NCI-H69 (cell line): Measurements from ENCODE around the gene LDLRAD4.

Experiments used
- DNase-seq: peaks from one replicate; lab custom pipeline; 2025; lab: John Stamatoyannopoulos, UW

Gene LDLRAD4

DNA sequence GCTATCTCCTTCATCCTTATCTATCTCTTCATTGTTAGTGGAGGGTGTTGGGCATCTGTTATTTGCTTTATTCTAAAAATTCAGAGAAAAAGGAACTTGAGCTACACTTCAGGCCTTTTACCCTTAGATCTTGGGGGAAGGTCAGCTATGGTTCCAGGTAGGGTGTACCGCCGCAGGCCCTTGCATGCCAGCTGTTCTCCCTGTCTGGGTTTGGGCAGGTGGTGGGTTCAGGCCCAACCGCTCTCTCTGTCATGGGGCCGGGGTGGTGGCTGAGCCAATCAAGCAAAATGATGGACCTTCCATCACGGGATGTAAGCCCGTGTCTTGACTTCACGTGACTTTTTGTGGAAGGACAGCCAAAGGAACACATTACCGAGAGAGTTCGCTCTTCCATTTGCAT lies 231.1 kb downstream of the LDLRAD4 start:
- DNase-seq = no peak

DNA sequence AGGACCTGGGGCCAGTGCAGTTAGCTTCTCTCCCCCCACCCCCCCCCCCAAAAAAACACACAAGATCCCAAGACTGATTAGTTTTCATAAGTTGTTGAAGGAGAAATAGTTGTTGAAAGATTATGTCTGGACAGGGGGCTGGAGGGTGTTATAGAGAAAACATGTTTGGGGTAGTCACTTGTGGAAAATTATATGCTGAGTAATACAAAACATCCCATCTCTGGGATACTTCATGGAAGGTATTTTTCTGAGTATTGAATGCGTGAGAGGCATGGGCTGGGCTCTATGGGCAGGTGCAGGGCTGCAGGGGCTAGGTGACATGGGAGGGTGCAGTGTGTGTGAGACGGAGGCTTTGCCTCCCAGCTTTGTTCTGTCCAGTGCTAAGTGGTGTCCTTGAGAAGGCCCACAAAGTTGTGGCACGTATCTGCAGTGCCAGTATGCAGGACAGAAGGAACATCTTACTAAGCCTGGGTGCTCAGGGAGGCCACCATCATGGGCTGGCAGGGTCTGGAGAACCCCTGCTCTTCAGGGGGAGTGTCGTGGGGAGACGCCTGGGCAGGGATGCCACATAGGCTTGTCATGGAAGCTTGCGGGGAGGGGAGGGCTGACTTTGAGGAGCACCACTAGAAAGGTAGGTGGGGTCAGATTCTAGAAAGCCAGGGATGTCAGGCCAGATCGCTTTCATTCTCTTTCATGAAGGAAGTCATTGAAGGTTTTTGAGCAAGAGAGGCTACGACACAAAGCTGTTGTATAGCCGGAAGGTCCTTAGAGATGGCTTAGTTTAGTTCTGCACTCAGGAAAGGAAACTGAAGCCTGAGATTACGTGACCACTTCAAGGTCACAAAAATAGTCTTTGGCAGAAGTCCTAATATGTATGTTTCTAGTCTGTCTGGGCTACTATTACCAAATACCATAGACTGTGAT lies 232.0 kb downstream of the LDLRAD4 start:
- DNase-seq = no peak

DNA sequence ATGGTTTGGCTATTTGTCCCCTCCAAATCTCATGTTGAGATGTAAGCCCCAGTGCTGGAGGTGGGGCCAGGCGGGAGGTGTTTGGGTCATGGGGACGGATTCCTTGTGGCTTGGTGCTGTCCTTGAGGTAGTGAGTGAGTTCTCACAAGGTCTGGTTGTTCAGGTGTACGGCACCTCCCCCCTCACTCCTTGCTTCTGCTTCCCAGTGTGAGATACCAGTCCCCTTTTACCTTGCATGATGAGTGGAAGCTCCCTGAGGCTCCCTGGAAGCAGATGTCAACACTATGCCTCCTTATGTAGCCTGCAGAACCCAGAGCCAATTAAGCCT lies 232.6 kb downstream of the LDLRAD4 start:
- no peak for DNase-seq

DNA sequence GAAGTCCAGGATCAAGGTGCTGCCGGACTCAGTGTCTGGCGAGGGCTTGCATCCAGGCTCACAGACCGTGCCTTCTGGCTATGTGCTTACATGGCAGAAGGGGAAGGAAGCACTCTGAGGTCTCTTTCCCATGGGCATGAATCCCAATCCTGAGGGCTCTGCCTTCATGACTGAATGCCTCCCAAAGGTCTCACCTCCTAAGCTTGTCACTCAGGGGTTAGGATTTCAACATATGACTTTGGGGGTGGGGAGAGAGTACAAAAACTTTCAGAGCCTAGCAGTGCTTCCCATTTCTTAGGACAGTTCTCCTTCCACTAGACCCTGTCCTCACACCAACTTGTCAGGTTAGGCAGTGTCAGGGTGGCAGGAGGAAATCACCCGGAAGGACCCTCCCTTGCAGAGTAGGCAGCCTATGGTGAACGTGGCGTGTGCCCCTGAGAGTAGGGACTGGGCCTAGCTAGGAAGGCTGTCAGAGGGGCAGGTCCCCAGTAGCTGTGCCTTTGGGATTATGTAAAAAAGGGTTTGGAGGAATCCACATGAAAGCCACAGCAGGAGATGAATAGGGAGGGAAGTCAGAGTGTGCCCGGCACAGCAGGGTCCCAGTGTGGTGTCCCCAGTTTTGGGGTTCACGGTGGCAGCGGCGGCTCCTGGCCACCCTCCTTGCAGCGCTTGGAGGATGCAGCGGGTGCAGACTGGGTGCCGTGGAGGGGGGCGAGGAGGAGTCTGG lies 233.3 kb downstream of the LDLRAD4 start:
- no peak for DNase-seq

DNA sequence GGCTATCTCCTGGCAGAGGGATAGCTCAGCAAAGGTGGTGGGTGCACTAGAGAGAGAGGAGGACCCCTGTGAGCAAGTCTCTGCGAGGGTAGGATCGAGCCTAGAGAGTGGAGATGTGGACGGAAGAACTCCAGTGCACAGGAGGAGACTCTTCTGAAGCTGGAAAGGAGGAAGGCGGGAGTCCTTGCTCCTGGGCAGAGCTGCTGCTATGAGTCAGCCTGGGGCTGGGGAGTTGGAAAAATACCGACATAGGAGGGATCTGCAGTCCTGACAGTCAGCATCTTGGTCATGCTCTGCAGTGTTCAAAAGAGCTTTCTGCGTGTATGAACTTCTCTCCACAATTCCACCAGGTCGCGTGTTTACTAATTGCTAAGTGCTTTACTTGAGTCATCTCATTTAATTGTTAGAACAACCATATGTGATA lies 233.8 kb downstream of the LDLRAD4 start:
- peak; percentile 43 for DNase-seq

DNA sequence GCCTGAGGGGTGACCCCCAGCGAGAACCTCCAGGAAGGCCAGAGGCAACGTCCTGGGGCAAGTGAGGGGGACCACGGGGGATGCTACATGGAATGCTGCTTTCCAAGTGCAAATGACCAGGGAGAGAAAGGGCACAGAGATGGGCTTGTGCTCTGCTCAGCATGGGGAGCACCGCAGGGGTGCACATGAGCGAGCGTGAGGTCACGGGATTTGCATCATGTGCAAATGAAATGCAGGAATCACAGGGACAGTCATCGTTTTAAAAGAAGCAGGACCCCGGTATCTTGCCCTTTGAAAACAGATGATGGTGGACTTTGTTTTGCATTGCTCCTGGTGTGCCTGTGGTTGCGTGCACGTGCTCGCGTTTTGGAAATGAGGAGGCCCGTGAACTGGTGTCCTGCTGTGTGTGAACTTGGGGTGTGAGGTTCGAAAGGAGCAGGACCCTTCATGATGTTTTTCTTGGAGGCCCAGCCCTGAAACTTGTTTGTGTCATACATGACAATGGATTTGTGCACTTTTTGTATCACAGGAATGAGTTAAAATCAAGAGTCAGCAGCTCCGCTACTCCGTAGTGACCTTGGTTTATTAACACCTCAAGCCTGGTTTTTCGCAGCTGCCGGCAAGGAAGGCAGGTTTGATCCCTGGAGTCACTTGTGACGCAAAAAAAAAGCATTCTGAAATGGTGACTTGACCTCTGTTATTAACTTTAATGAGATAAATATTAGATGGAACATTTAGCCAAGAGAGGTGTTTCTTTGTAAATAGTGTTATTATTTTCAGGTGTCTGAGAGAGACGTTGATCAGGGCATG lies 234.5 kb downstream of the LDLRAD4 start:
- DNase-seq = peak; percentile 75

DNA sequence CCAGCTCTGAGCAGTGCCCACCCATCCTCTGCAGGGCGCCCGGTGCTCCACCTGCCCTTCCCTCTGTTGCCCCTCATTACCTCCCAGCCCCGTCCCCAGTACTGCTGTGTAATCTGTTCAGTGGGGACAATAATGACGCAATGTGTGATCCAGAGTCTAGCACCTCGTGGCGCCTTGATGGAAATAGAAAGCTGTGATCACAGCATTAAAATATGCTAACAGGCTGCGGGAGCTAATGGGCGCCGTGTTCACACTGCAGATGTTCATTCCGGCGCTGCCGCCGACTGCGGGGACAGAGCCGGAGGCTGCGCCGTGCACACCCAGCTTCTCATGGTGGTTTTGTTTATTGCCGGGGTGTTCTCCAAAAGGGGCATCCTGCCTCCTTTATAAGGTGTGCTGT lies 235.2 kb downstream of the LDLRAD4 start:
- DNase-seq = peak; percentile 87

DNA sequence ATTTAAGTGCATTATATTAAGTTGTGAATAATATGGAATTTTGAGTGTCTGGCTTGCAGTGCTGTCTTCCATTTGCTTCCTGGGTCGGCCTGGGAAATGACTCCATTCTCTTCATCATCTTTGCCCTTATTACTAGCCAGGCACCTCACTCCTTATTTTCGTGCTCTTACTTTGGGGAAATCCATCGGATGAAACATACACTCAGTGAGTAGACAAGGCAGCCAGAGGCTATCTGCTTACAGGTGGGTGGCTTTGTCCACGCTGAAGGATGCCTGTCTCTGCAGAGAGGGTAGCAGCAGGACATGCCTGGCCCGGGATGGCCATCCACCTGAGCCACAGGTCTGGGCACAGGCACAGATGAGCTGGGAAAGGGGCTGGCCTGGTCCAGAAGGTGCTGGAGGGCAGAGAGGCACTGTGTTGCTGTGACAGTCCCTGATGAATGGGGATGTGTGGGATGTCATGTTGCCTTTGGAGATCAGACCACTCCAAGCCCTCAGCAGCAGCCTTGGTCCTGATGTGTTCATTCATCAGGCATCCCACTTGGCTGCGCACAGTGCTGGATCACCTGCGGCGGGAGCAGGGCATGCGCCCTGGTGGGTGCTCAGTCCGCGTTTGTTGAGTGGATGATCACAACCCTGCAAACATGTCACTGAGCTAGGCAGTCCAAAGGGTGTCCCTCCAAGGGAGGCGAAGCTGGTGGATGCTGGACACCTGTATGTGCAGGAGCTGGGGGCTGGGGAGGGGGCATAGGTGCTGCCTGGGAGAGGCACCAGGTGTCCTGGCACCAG lies 236.0 kb downstream of the LDLRAD4 start:
- DNase-seq = no peak

DNA sequence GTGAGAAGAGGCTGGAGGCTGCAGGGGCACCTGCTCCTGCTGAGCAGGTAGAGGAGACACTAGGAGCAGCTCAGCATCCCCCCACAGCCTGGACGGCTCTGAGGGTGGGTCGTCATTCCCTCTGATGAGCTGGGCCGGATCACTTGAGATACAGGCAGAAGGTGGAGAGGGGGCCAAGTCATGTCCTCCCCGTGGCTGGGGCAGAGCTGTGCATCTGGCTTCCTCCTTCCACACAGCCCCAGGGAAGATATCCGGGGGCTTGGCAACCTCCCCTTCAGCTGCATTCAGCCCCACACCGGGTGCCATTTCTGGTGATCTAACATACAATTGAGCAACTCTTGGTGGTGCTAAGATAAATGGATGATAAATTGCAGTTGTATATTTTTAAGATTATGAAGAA lies 236.9 kb downstream of the LDLRAD4 start:
- DNase-seq = peak; percentile 34

DNA sequence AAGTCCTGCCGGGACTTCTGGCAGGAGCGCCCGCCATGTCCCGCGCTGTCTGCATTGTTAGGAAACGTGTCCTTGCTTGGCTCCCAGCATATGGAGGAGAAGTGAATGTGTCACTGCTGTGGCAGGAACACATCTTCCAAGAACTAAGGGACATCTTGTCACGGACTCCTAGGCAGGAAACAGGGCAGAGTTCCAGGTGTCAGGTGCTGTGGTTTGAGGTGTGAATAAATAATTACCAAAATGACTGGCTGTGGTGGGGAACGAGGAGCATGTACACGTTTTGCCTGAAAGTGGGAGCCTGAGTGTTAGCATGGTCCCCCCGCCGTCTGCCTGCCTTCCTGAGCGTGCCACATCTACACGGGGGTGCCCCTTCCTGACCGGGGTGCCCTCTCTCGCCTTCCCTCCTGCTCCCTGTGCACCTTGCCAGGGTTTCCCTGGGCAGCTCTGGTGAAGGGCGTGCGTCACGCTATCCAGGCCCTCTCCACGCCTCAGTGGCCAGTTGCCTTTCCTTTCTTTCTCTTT lies 237.5 kb downstream of the LDLRAD4 start:
- DNase-seq = no peak

DNA sequence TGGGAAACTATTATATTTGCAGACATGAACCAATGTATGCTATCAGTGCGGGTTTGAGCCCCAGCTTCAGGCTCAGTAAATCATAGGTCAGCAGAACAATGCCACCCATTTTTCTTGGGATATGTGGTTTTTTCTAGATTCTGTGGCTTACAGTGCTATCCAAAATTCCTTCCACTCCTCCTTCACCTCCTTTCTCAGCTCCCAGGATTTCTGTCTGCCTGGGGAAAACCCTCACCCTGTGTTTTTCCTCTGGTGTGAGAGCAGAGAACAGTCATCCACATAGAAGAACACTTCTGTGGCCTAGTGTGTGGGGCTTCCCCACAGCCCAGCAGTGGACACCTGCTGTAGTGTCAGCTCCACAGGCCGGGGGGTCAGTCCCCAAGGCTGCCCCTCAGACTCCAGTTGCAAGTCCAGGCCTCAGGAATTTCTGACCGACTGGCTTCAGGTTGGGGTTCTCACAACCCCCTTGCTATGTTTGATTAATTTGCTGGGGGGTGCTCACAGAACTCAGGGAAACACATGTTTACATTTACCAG lies 238.2 kb downstream of the LDLRAD4 start:
- DNase-seq = no peak

DNA sequence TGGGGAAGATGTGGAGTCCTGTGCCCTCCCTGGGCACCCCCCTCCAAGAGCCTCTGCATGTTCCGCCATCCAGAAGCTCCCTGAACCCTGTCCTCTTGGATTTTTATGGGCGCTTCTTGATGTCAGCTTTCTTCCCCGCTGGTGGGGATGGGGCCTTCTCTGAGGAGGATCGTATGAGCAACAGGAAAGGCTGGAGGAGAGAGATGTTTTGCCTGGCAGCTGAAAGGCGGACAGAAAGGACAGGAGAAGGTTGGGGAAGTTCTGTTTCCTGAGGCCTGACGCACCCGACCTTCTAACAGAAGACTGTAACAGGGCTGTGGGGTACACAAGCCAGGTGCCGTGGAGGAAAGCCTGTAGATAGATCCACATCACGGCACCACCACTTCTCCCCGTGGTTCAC lies 238.8 kb downstream of the LDLRAD4 start:
- DNase-seq = no peak

DNA sequence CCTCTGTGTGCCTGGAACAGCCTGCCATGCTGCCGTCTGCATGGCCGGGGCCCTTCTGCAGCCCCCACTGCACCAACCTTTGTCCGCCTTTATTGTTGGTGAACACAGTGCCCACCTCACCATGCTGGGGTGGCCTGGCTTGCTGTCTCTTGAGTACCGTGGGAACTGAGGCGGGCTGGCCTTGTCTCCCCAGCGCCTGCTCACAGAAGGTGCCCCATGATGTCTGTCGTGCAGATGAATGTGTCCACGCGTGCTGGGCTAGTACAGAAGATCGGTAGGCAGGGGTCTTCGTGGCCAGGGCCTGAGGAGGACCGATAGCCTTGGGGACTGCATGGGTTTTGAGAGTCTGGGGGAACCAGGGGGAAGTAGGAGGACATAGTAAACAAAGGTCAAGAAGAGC lies 242.4 kb downstream of the LDLRAD4 start:
- no peak for DNase-seq

DNA sequence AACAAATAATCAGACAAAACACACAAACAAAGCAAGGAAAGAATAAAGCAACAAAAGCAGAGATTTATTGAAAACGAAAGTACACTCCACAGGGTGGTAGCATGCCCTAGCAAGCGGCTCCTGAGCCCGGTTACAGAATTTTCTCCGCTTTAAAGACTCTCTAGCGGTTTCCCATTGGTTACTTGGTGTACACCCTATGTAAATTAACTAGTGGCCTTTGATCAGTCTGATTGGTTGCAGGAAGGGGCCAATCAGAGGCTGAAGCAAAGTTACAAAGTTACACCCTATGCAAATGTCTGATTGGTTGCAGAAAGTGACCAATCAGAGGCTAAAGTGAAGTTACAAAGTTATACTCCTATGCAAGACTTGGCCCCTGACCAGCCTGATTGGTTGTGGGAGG lies 242.9 kb downstream of the LDLRAD4 start:
- DNase-seq = no peak

DNA sequence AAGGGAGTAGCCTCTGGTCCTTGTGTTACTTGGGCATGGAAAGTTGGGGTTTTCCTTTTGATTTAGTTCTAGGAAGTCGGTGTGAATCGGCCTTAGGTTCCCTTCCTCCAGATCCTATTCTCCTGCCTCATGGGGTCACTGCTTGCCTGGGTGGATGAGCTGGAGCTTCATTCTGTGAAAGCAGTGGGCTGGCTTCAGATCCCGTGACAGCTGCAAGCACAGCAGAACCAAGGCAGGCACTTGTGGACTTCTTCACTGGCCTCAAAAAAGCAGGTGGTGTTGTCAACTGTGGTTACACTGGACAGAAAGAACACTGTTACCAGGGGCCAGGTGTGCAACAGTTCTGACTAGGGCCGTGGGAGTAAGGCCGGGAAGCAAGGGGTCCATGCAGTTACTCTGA lies 243.4 kb downstream of the LDLRAD4 start:
- DNase-seq = no peak

DNA sequence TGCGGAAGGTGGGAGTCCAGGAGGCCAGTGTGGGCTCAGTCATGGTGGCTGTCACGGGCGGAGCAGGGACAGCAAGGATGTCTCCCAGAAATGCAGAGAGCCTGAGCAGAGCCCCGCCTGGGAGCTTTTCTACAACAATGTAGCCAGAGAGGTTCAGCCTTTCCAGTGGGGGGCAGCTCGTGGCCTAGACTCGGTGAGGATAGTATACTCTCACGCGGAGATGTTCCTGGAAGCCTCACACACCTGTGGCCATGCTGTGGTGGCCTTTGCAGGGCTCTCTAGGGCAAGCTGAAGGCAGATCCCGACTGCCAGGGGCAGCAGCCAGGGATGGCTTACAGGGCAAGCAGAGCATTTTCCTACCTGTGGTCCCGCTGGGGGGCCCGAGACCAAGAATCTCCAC lies 244.1 kb downstream of the LDLRAD4 start:
- DNase-seq = no peak

DNA sequence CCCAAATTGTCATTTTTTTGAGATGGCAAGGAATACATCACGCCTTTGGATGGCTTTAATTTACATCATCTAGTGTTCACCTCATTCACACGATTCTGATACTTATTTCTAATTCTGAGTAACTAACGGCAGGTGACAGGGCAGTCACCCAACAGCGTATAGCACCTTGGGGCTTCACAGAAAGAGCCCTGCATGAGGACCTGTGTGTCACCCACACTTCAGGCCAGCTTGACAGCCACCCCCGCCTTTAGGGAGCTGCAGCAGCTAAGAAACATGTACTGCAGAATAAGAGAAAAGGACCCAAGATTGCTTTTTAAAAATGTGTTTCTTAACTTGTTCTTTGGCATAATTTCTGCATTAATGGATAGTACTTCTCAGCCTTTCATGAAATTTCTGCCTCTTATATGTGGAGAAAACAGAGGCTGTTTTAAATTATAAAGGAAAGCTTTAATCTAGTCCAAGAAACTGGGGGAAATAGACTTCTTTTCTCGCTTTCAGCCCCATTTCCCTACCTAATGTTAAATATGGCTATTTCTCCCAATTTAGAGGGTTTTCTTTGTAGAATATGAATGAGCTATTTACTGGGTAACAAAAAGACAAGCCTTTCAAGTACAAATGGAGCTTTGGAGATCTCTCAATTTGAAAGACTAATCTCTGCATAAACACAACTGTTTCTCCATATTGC lies 245.1 kb downstream of the LDLRAD4 start:
- DNase-seq = no peak

DNA sequence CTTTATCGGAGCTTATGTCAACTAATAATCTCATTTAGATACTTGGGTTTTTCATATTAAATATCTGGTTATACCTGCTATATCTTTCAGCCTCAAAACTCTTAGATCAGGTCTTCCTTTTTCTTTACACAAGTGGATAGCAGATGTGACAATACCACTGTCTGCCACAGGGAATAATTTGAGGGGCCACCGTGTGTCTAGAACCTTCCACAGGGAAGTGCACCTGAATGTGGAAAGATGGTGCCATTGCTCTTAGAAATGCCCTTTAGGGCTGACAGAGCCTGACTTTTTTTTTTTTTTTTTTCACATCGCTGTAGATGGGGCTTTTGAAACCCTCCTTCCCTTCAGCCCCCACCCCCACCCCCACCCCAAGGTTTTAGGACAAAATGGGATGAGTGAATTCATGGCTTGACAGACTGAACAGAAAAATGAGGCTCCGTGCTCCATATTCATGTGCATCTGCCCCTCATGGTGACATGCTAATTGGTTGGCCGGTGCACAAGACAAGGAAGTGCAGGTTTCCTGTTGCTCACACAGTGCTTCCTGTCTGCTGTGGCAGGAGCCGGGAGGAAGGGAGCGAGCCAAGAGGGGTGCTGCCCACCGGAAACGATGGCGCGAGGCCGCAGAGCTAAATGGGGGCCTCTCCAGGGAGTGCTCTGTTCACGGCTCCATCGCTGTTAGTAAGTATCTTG lies 246.0 kb downstream of the LDLRAD4 start:
- DNase-seq = peak; percentile 24

DNA sequence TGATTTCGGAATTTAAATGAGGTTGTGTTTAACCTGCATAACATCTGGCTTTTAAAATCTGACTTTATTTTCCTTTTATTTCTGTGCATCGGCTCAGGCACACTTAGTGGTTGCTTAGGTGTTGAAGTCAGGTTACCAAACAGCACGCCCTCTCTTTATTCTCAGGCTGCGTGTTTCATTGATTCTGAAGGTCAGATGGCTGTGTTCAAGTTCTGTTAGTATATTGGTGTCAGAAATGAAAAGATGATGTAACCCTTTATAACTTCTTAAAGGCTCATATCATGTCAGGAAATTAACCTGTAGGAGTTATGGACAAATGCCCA lies 246.5 kb downstream of the LDLRAD4 start:
- DNase-seq = no peak

DNA sequence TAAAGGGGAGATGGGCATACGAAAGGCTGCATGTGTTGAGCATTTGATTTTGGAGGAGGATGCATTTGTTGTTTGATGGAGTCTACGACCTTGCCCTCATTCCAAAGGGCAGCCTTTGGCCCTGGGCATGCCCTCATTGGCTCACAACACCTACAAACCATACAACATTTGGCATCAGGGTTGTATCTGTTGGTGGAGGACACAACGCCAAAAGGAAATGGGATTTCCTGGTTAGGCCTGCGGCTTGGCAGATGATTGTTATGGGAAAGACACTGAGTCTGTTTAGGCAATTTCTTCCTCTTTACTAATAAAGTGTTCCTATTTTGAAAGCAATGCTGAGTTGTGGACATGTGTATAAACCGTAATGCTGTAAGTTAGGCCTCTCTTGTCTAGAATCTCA lies 246.9 kb downstream of the LDLRAD4 start:
- no peak for DNase-seq
